ENCODE measurements around the gene BBS12. TPM values are rescaled to one million over a fixed set of nuclear protein-coding genes. Genes with fewer than 3 reads are reported as not detected.

Gene BBS12
- total RNA-seq, 2 donors from 2014 or later: 1.6 to 2.2 TPM

GRCh38 chr4:122765692-122766352 is 33.3 kb downstream of the BBS12 start:
- H3K4me3 Mint-ChIP-seq: no peak overlapping the region
- no peaks in the 10 kb centered on the region for H3K9me3 Mint-ChIP-seq
- H3K27me3 Mint-ChIP-seq: no peaks in the 10 kb centered on the region
- H3K4me1 Mint-ChIP-seq: peaks cover 5% of the 10 kb centered on the region
- no peak for ATAC-seq (replicated peaks)
- H3K36me3 Mint-ChIP-seq (ENCODE audit: low read depth): no peaks in the 10 kb centered on the region
- no peak overlapping the region for H3K27ac Mint-ChIP-seq

- no peaks in the 10 kb centered on the region for H3K9me3 Mint-ChIP-seq
- H3K27me3 Mint-ChIP-seq: no peaks in the 10 kb centered on the region
- peaks cover 5% of the 10 kb centered on the region for H3K4me1 Mint-ChIP-seq
- H3K27ac Mint-ChIP-seq: no peak overlapping the region
- no peak for ATAC-seq (replicated peaks)
- no peaks in the 10 kb centered on the region for H3K36me3 Mint-ChIP-seq (ENCODE audit: low read depth)
- no peak overlapping the region for H3K4me3 Mint-ChIP-seq
Observed at GRCh38 chr4:122766353-122766705, 33.8 kb downstream of the BBS12 start.

- ATAC-seq (replicated peaks): no peak
- no peaks in the 10 kb centered on the region for H3K27me3 Mint-ChIP-seq
- no peak overlapping the region for H3K27ac Mint-ChIP-seq
- H3K4me3 Mint-ChIP-seq: no peak overlapping the region
- no peaks in the 10 kb centered on the region for H3K36me3 Mint-ChIP-seq (ENCODE audit: low read depth)
- H3K4me1 Mint-ChIP-seq: peaks cover 5% of the 10 kb centered on the region
- no peaks in the 10 kb centered on the region for H3K9me3 Mint-ChIP-seq
Observed at GRCh38 chr4:122766950-122767349, 34.4 kb downstream of the BBS12 start.

- Mint-ChIP-seq H3K36me3 (ENCODE audit: low read depth) (no peaks in the 10 kb centered on the region), H3K27ac (no peak overlapping the region), H3K27me3 (no peaks in the 10 kb centered on the region), H3K9me3 (no peaks in the 10 kb centered on the region), H3K4me1 (no peaks in the 10 kb centered on the region), H3K4me3 (no peak overlapping the region)
- ATAC-seq (replicated peaks): no peak
Observed at GRCh38 chr4:122771724-122772123, 39.2 kb downstream of the BBS12 start.

GRCh38 chr4:122772311-122772710 is 39.8 kb downstream of the BBS12 start:
- H3K4me3 Mint-ChIP-seq: no peak overlapping the region

GRCh38 chr4:122772986-122773385 is 40.5 kb downstream of the BBS12 start:
- no peaks in the 10 kb centered on the region for H3K9me3 Mint-ChIP-seq
- no peak for ATAC-seq (replicated peaks)
- no peak overlapping the region for H3K4me3 Mint-ChIP-seq
- no peaks in the 10 kb centered on the region for H3K27me3 Mint-ChIP-seq
- no peaks in the 10 kb centered on the region for H3K36me3 Mint-ChIP-seq (ENCODE audit: low read depth)
- no peak overlapping the region for H3K27ac Mint-ChIP-seq
- H3K4me1 Mint-ChIP-seq: no peaks in the 10 kb centered on the region

More at GRCh38 chr4:122772311-122772710, 39.8 kb downstream of the BBS12 start:
- no peaks in the 10 kb centered on the region for H3K36me3 Mint-ChIP-seq (ENCODE audit: low read depth)
- H3K4me1 Mint-ChIP-seq: no peaks in the 10 kb centered on the region
- no peak for ATAC-seq (replicated peaks)
- H3K27ac Mint-ChIP-seq: no peak overlapping the region
- no peaks in the 10 kb centered on the region for H3K27me3 Mint-ChIP-seq
- no peaks in the 10 kb centered on the region for H3K9me3 Mint-ChIP-seq

GRCh38 chr4:122775039-122775438 is 42.5 kb downstream of the BBS12 start:
- Mint-ChIP-seq H3K27me3 (no peaks in the 10 kb centered on the region), H3K27ac (no peak overlapping the region), H3K9me3 (no peaks in the 10 kb centered on the region), H3K36me3 (ENCODE audit: low read depth) (no peaks in the 10 kb centered on the region), H3K4me3 (no peak overlapping the region), H3K4me1 (no peaks in the 10 kb centered on the region)
- no peak for ATAC-seq (replicated peaks)

GRCh38 chr4:122775987-122776836 is 43.7 kb downstream of the BBS12 start:
- Mint-ChIP-seq H3K36me3 (ENCODE audit: low read depth) (no peaks in the 10 kb centered on the region), H3K27ac (peak overlapping the region; percentile 12), H3K4me3 (no peak overlapping the region), H3K4me1 (no peaks in the 10 kb centered on the region), H3K9me3 (no peaks in the 10 kb centered on the region), H3K27me3 (no peaks in the 10 kb centered on the region)
- ATAC-seq (replicated peaks): no peak

GRCh38 chr4:122776916-122777315 is 44.4 kb downstream of the BBS12 start:
- no peak overlapping the region for H3K27ac Mint-ChIP-seq
- no peak overlapping the region for H3K4me3 Mint-ChIP-seq
- no peaks in the 10 kb centered on the region for H3K4me1 Mint-ChIP-seq
- H3K27me3 Mint-ChIP-seq: peaks cover 4% of the 10 kb centered on the region
- H3K36me3 Mint-ChIP-seq (ENCODE audit: low read depth): no peaks in the 10 kb centered on the region
- ATAC-seq (replicated peaks): no peak
- H3K9me3 Mint-ChIP-seq: no peaks in the 10 kb centered on the region

GRCh38 chr4:122777846-122778673 is 45.6 kb downstream of the BBS12 start:
- no peaks in the 10 kb centered on the region for H3K4me1 Mint-ChIP-seq
- H3K27ac Mint-ChIP-seq: no peak overlapping the region
- H3K4me3 Mint-ChIP-seq: no peak overlapping the region
- no peak for ATAC-seq (replicated peaks)
- no peaks in the 10 kb centered on the region for H3K36me3 Mint-ChIP-seq (ENCODE audit: low read depth)
- peaks cover 5% of the 10 kb centered on the region for H3K27me3 Mint-ChIP-seq
- no peaks in the 10 kb centered on the region for H3K9me3 Mint-ChIP-seq

- peaks cover 5% of the 10 kb centered on the region for H3K27me3 Mint-ChIP-seq
- peaks cover 4% of the 10 kb centered on the region for H3K9me3 Mint-ChIP-seq
- H3K36me3 Mint-ChIP-seq (ENCODE audit: low read depth): peaks cover 5% of the 10 kb centered on the region
Observed at GRCh38 chr4:122781486-122781885, 49.0 kb downstream of the BBS12 start.

GRCh38 chr4:122783301-122784215 is 51.1 kb downstream of the BBS12 start:
- no peak for ATAC-seq (replicated peaks)
- Mint-ChIP-seq H3K4me1 (peaks cover 17% of the 10 kb centered on the region), H3K27me3 (peaks cover 5% of the 10 kb centered on the region), H3K9me3 (peaks cover 5% of the 10 kb centered on the region), H3K27ac (no peak overlapping the region), H3K36me3 (ENCODE audit: low read depth) (peaks cover 5% of the 10 kb centered on the region), H3K4me3 (no peak overlapping the region)

More at GRCh38 chr4:122781486-122781885, 49.0 kb downstream of the BBS12 start:
- no peak overlapping the region for H3K27ac Mint-ChIP-seq
- peaks cover 16% of the 10 kb centered on the region for H3K4me1 Mint-ChIP-seq
- no peak overlapping the region for H3K4me3 Mint-ChIP-seq
- ATAC-seq (replicated peaks): no peak

GRCh38 chr4:122784261-122784660 is 51.8 kb downstream of the BBS12 start:
- Mint-ChIP-seq H3K27ac (no peak overlapping the region), H3K36me3 (ENCODE audit: low read depth) (peaks cover 5% of the 10 kb centered on the region), H3K4me1 (peaks cover 17% of the 10 kb centered on the region), H3K4me3 (no peak overlapping the region), H3K27me3 (peaks cover 5% of the 10 kb centered on the region), H3K9me3 (peaks cover 5% of the 10 kb centered on the region)
- no peak for ATAC-seq (replicated peaks)

GRCh38 chr4:122785099-122785498 is 52.6 kb downstream of the BBS12 start:
- Mint-ChIP-seq H3K4me1 (peaks cover 17% of the 10 kb centered on the region), H3K27me3 (peaks cover 5% of the 10 kb centered on the region), H3K27ac (peak overlapping the region; percentile 78), H3K36me3 (ENCODE audit: low read depth) (peaks cover 5% of the 10 kb centered on the region), H3K9me3 (peaks cover 5% of the 10 kb centered on the region), H3K4me3 (no peak overlapping the region)
- peak; percentile 31 for ATAC-seq (replicated peaks)
